K562 (cell line): ENCODE results near the gene AGAP1. TPM values are rescaled to one million over a fixed set of nuclear protein-coding genes. Genes with fewer than 3 reads are reported as not detected.

Experiments used
- ATAC-seq: fragments of 200-7000 bp; cut with Tn5 transposase; 3 replicates; pipeline ENCODE4 v1.9.1; 2020; ENCODE audit warnings: moderate library complexity
- BruUV-seq: library from RNA; stranded (reverse); fragments of 400-500 nt; replicated peaks from 2 replicates; lab custom pipeline; 2021; lab: Mats Ljungman, UMichigan
- CTCF ChIA-PET: fragments of 300-600 bp; formaldehyde crosslinking; extraction: SDS; loops from one replicate; lab custom pipeline; 2021; ENCODE audit warnings: low intra/inter-chr PET ratio; lab: Yijun Ruan, JAX
- POLR2A ChIA-PET: fragments of 300-600, 350-650 bp; sonication (Branson Sonifier 250); formaldehyde crosslinking; extraction: SDS; loops from one replicate; lab custom pipeline; 2021; ENCODE audit warnings: antibody characterized with exemption, inconsistent platforms; lab: Yijun Ruan, JAX
- DNase-seq, 4 experiments: peaks; one replicate each; pipeline versions ENCODE4 v3.0.0 to v3.0.0-alpha.2; 2011 to 2018; ENCODE audit warnings: low spot score in 3 of 4, mixed read lengths in 3 of 4; ENCODE audit errors: extremely low read depth in 1 of 4
- FAIRE-seq: peaks from 2 replicates; lab custom pipeline; 2011; peaks lifted over from hg19 to GRCh38; lab: Jason Lieb, UNC
- H2AFZ ChIP-seq: 2 replicates; pipeline ENCODE4 v1.6.0; 2011; ENCODE audit warnings: low read depth, low read length, control low read depth, inconsistent platforms
- H3K27ac ChIP-seq: fragments of 200-600 bp; 3 replicates; pipeline ENCODE4 v1.8.0; 2011; ENCODE audit warnings: low read depth, mild to moderate bottlenecking, control low read depth, inconsistent platforms, low read length, moderate library complexity, mixed read lengths; ENCODE audit errors: extremely low read depth
- H3K27me3 ChIP-seq, 2 experiments: fragments of 300-600 bp in 1 of 2; 2 replicates in 1 of 2; 3 replicates in 1 of 2; pipeline versions ENCODE4 v1.6.0 to v1.8.0; 2011; ENCODE audit warnings: inconsistent platforms in 2 of 2, low read length in 2 of 2, mild to moderate bottlenecking in 1 of 2, mixed read lengths in 1 of 2, moderate library complexity in 1 of 2; ENCODE audit not compliant: control insufficient read depth in 2 of 2, insufficient read depth in 2 of 2
- H3K36me3 ChIP-seq: fragments of 300-600 bp; 3 replicates; pipeline ENCODE4 v1.8.0; 2011; ENCODE audit warnings: mild to moderate bottlenecking, low read length, inconsistent platforms; ENCODE audit not compliant: control insufficient read depth, insufficient read depth
- H3K4me1 ChIP-seq, 2 experiments: fragments of 200-600 bp in 1 of 2; replicated peaks in 1 of 2; 2 replicates in 1 of 2; 3 replicates in 1 of 2; pipeline versions ENCODE4 v1.5.1 to v1.8.0; 2011; ENCODE audit warnings: inconsistent platforms in 2 of 2, low read length in 2 of 2, mild to moderate bottlenecking in 1 of 2, mixed read lengths in 1 of 2, moderate library complexity in 1 of 2; ENCODE audit not compliant: control insufficient read depth in 2 of 2, insufficient read depth in 2 of 2
- H3K4me2 ChIP-seq: 2 replicates; pipeline ENCODE4 v1.6.1; 2011; ENCODE audit warnings: low read length, control low read depth, inconsistent platforms, mixed read lengths; ENCODE audit not compliant: insufficient read depth
- H3K4me3 ChIP-seq: fragments of 200-600 bp; sonication (generic), shearing (Covaris generic); 2 replicates; pipeline ENCODE4 v1.5.1; 2016; ENCODE audit warnings: control low read depth, inconsistent platforms
- H3K79me2 ChIP-seq: fragments of 200-600 bp; 3 replicates; pipeline ENCODE4 v1.8.0; 2011; ENCODE audit warnings: low read length, inconsistent platforms; ENCODE audit not compliant: control insufficient read depth, insufficient read depth
- H3K9ac ChIP-seq, 2 experiments: 2 replicates each; pipeline versions ENCODE4 v1.6.0 to v1.6.1; 2011; ENCODE audit warnings: low read depth in 2 of 2, low read length in 2 of 2, control low read depth in 1 of 2, inconsistent platforms in 1 of 2, mild to moderate bottlenecking in 1 of 2, mixed read lengths in 1 of 2; ENCODE audit not compliant: insufficient read depth in 1 of 2
- H3K9me1 ChIP-seq: one replicate; pipeline ENCODE4 v1.6.0; 2011; ENCODE audit warnings: inconsistent platforms, mild to moderate bottlenecking, low read length, moderate library complexity; ENCODE audit not compliant: control insufficient read depth, insufficient read depth
- H3K9me3 ChIP-seq: replicated peaks from 2 replicates; pipeline ENCODE4 v1.5.1; 2011; ENCODE audit warnings: low read depth, low read length, inconsistent platforms; ENCODE audit not compliant: control insufficient read depth, insufficient read depth
- H4K20me1 ChIP-seq: replicated peaks from 2 replicates; pipeline ENCODE4 v1.6.1; 2011; ENCODE audit warnings: low read length, inconsistent platforms, mixed read lengths; ENCODE audit not compliant: control insufficient read depth, insufficient read depth
- CBFB ChIP-seq: sonication (generic); formaldehyde crosslinking; IDR thresholded peaks from 2 replicates; pipeline ENCODE4 v1.4.0; 2020; ENCODE audit warnings: mild to moderate bottlenecking, missing genetic modification reagents
- ELF2 ChIP-seq: fragments of 250-450 bp; sonication (Bioruptor Pico); IDR thresholded peaks from 2 replicates; pipeline ENCODE4 v1.5.0; 2021; ENCODE audit warnings: mild to moderate bottlenecking
- ELK1 ChIP-seq: sonication (generic); formaldehyde crosslinking; IDR thresholded peaks from 2 replicates; pipeline ENCODE4 v1.8.1; 2022; ENCODE audit warnings: missing genetic modification reagents
- GATAD2B ChIP-seq: fragments of 450-650 bp; IDR thresholded peaks from 2 replicates; pipeline ENCODE4 v1.6.1; 2017; ENCODE audit warnings: mild to moderate bottlenecking, borderline replicate concordance
- IRF2 ChIP-seq: sonication (generic); formaldehyde crosslinking; IDR thresholded peaks from 2 replicates; pipeline ENCODE4 v1.8.1; 2022; ENCODE audit warnings: mild to moderate bottlenecking, missing genetic modification reagents
- KAT8 ChIP-seq: fragments of 450-650 bp; IDR thresholded peaks from 2 replicates; pipeline ENCODE4 v1.6.1; 2016; ENCODE audit warnings: low read depth, mild to moderate bottlenecking
- OTX1 ChIP-seq: fragments of 450-650 bp; formaldehyde crosslinking; IDR thresholded peaks from 2 replicates; pipeline ENCODE4 v1.4.0; 2022; ENCODE audit warnings: mild to moderate bottlenecking
- PTRF ChIP-seq: fragments of 450-650 bp; IDR thresholded peaks from 2 replicates; pipeline ENCODE4 v1.6.1; 2016; ENCODE audit warnings: mild to moderate bottlenecking, missing genetic modification characterization, missing compliant biosample characterization
- SMAD2 ChIP-seq: fragments of 150-350 bp; IDR thresholded peaks from 2 replicates; pipeline ENCODE4 v1.6.1; 2014; ENCODE audit warnings: low read depth, mild to moderate bottlenecking, low read length
- STAG1 ChIP-seq: sonication (generic); formaldehyde crosslinking; IDR thresholded peaks from 2 replicates; pipeline ENCODE4 v1.5.0; 2020; ENCODE audit warnings: missing genetic modification reagents, borderline replicate concordance
- U2AF2 ChIP-seq: fragments of 200-400 bp; formaldehyde crosslinking; optimal IDR thresholded peaks from 2 replicates; pipeline ENCODE3; 2017; ENCODE audit warnings: low read depth, mild to moderate bottlenecking, low read length
- ZNF263 ChIP-seq: sonication (generic); formaldehyde crosslinking; IDR thresholded peaks from 2 replicates; pipeline ENCODE4 v1.8.0; 2022; ENCODE audit warnings: mild to moderate bottlenecking, missing genetic modification reagents, borderline replicate concordance
- WGBS: fragments of 100-300 bp; shearing (Covaris generic); methylation state at CpG from one replicate; pipeline ENCODE4 v1.1.6; 2016; ENCODE audit warnings: low coverage, mixed read lengths; ENCODE audit not compliant: insufficient coverage; ENCODE audit errors: missing lambda C conversion rate; 5-methylcytosine and 5-hydroxymethylcytosine counted together
- in situ Hi-C: fragments of 300-500 bp; cut with MboI; formaldehyde crosslinking; loops from 4 replicates; pipeline ENCODE4 v1.15.0; 2018; ENCODE audit warnings: inconsistent platforms, mixed read lengths
- intact Hi-C: fragments of 100-400 bp; cut with micrococcal nuclease; formaldehyde crosslinking; loops from 2 replicates; pipeline ENCODE4 v1.14.2; 2022
- polyA plus RNA-seq, 8 experiments: library from polyadenylated mRNA; depleted of rRNA in 4 of 8; stranded (reverse) in 5 of 8; unstranded in 3 of 8; fragments of >200 nt; fragmentation: Nextera tagmentation in 2 of 8; fragmentation: Illumina TruSeq in 1 of 8; extraction: Ambion mirVana in 2 of 8; extraction: Trizol in 1 of 8; gene quantifications; 2 replicates each; pipeline versions ENCODE4 v1.2.1 to v1.2.3, GENCODE V29; 2011 to 2014; ENCODE audit warnings: inconsistent platforms in 1 of 8, missing spikeins in 1 of 8
- total RNA-seq, 7 experiments: library from RNA; depleted of rRNA in 6 of 7; stranded (reverse); fragments of >200 nt in 6 of 7; fragmentation: Illumina TruSeq in 2 of 7; extraction: Trizol in 2 of 7; gene quantifications; 2 replicates each; pipeline versions ENCODE4 v1.2.1 to v1.2.3, GENCODE V29; 2011 to 2021; ENCODE audit warnings: low replicate concordance in 1 of 7

The AGAP1 gene
- total and polyA plus RNA-seq, 9 of the 15 experiments (the other 6 are each of a cell fraction or from before 2014, with no cell fraction given) = 1.3 to 24.0 (median 10.6) TPM

GRCh38 chr2:235546436-235546835, 52.6 kb downstream of the AGAP1 start:
- DNase-seq (no peak), ATAC-seq (no peak), FAIRE-seq (no peak)
- intact Hi-C loops (no loop called here), in situ Hi-C loops (no loop called here)
- Histone ChIP-seq H3K36me3 (no peaks in the 10 kb centered on the region), H3K4me2 (no peak overlapping the region), H3K9me1 (peaks cover 5% of the 10 kb centered on the region), H3K79me2 (peaks cover 74% of the 10 kb centered on the region), H4K20me1 (peaks cover 43% of the 10 kb centered on the region), H3K9me3 (no peaks in the 10 kb centered on the region), H3K4me1 (peaks cover 0 to 10% of the 10 kb centered on the region in 2 experiments; a peak in 2 of 5 replicates), H3K9ac (no peak overlapping the region), H2AFZ (no peak overlapping the region), H3K27me3 (no peaks in the 10 kb centered on the region), H3K27ac (no peak overlapping the region), H3K4me3 (no peak overlapping the region)
- CTCF ChIA-PET = no interaction called here
- no peak for TF ChIP-seq U2AF2
- TF ChIP-seq PTRF (tag) = no peak
- TF ChIP-seq ELF2 = no peak
- TF ChIP-seq ZNF263 (CRISPR knock-in tag) = no peak
- no peak for TF ChIP-seq ELK1 (CRISPR knock-in tag)
- no peak for TF ChIP-seq IRF2 (CRISPR knock-in tag)
- TF ChIP-seq GATAD2B = no peak
- TF ChIP-seq OTX1 (CRISPR knock-in tag) = no peak
- TF ChIP-seq KAT8 = no peak
- no peak for TF ChIP-seq SMAD2
- no peak for TF ChIP-seq CBFB (CRISPR knock-in tag)
- TF ChIP-seq STAG1 (CRISPR knock-in tag) = no peak
- BruUV-seq = no TSS peak
- POLR2A ChIA-PET = no interaction called here
- 71% methylated on average over 7 of the region's 9 CpGs for WGBS
